Astrocyte (in vitro differentiated cells and primary cell): ENCODE results near the gene C12orf76. TPM values are rescaled to one million over a fixed set of nuclear protein-coding genes. Genes with fewer than 3 reads are reported as not detected.

Experiments
- DNase-seq: peaks from one replicate; pipeline ENCODE4 v3.0.0-alpha.2; 2010; ENCODE audit warnings: low read depth
- FAIRE-seq: peaks from 2 replicates; lab custom pipeline; 2011; peaks lifted over from hg19 to GRCh38; lab: Jason Lieb, UNC
- H2AFZ ChIP-seq: 2 replicates; pipeline ENCODE4 v1.6.0; 2012; ENCODE audit warnings: low read depth, low read length, inconsistent platforms
- H3K27ac ChIP-seq: 2 replicates; pipeline ENCODE4 v1.5.1; 2011; ENCODE audit warnings: low read depth, low read length, inconsistent platforms
- H3K27me3 ChIP-seq: 2 replicates; pipeline ENCODE4 v1.6.0; 2011; ENCODE audit warnings: low read length, inconsistent platforms; ENCODE audit not compliant: insufficient read depth
- H3K36me3 ChIP-seq: 2 replicates; pipeline ENCODE4 v1.5.1; 2011; ENCODE audit warnings: low read length, inconsistent platforms; ENCODE audit not compliant: insufficient read depth
- H3K4me1 ChIP-seq: 2 replicates; pipeline ENCODE4 v1.5.1; 2011; ENCODE audit warnings: low read length, inconsistent platforms; ENCODE audit not compliant: insufficient read depth
- H3K4me2 ChIP-seq: 2 replicates; pipeline ENCODE4 v1.6.0; 2012; ENCODE audit warnings: low read length, inconsistent platforms
- H3K4me3 ChIP-seq: 2 replicates; pipeline ENCODE4 v1.5.1; 2011; ENCODE audit warnings: low read depth, mild to moderate bottlenecking, low read length, inconsistent platforms; ENCODE audit not compliant: insufficient read depth
- H3K79me2 ChIP-seq: 2 replicates; pipeline ENCODE4 v1.6.0; 2012; ENCODE audit warnings: mild to moderate bottlenecking, low read length, inconsistent platforms; ENCODE audit not compliant: insufficient read depth
- H3K9ac ChIP-seq: 2 replicates; pipeline ENCODE4 v1.6.0; 2012; ENCODE audit warnings: mild to moderate bottlenecking, low read length, inconsistent platforms
- H3K9me3 ChIP-seq: 2 replicates; pipeline ENCODE4 v1.5.1; 2012; ENCODE audit warnings: low read depth, mild to moderate bottlenecking, low read length, inconsistent platforms; ENCODE audit not compliant: insufficient read depth
- H4K20me1 ChIP-seq: 2 replicates; pipeline ENCODE4 v1.6.0; 2012; ENCODE audit warnings: low read length, inconsistent platforms; ENCODE audit not compliant: insufficient read depth
- H3K27ac Mint-ChIP-seq: one replicate; pipeline ENCODE4 v1.8.0; 2021; ENCODE audit warnings: mild to moderate bottlenecking, mixed read lengths; ENCODE audit not compliant: unreplicated experiment
- H3K27me3 Mint-ChIP-seq: one replicate; pipeline ENCODE4 v1.8.0; 2021; ENCODE audit warnings: low read depth, mixed read lengths; ENCODE audit not compliant: unreplicated experiment
- H3K36me3 Mint-ChIP-seq: one replicate; pipeline ENCODE4 v1.8.0; 2021; ENCODE audit warnings: low read depth, mixed read lengths; ENCODE audit not compliant: unreplicated experiment
- H3K4me1 Mint-ChIP-seq: one replicate; pipeline ENCODE4 v1.8.0; 2021; ENCODE audit warnings: low read depth, mixed read lengths; ENCODE audit not compliant: unreplicated experiment
- H3K4me3 Mint-ChIP-seq: one replicate; pipeline ENCODE4 v1.8.0; 2021; ENCODE audit warnings: mild to moderate bottlenecking, moderate library complexity, mixed read lengths; ENCODE audit not compliant: unreplicated experiment
- H3K9me3 Mint-ChIP-seq: one replicate; pipeline ENCODE4 v1.8.0; 2021; ENCODE audit warnings: mild to moderate bottlenecking, mixed read lengths; ENCODE audit not compliant: unreplicated experiment
- CTCF ChIP-seq: IDR thresholded peaks from 2 replicates; pipeline ENCODE4 v1.5.1; 2011; ENCODE audit warnings: low read depth, mild to moderate bottlenecking, inconsistent platforms, low read length, moderate library complexity; ENCODE audit not compliant: insufficient read depth
- EZH2 ChIP-seq: IDR thresholded peaks from 2 replicates; pipeline ENCODE4 v1.6.1; 2012; ENCODE audit warnings: mild to moderate bottlenecking, low read length, inconsistent platforms; ENCODE audit not compliant: insufficient read depth
- total RNA-seq: library from RNA; stranded (reverse); gene quantifications from 2 replicates; pipeline ENCODE4 v1.2.1, GENCODE V29; 2021

C12orf76 gene
- total RNA-seq, 1 donor from 2014 or later = 13.0 TPM

GRCh38 chr12:110075880-110076279, 27.6 kb upstream of the C12orf76 start:
- Histone ChIP-seq H3K4me1 (no peaks in the 10 kb centered on the region), H3K79me2 (no peaks in the 10 kb centered on the region), H3K27me3 (no peaks in the 10 kb centered on the region), H3K36me3 (no peaks in the 10 kb centered on the region), H3K27ac (no peak overlapping the region), H3K9ac (no peak overlapping the region), H3K9me3 (no peaks in the 10 kb centered on the region), H3K4me2 (no peak overlapping the region), H3K4me3 (no peak overlapping the region), H4K20me1 (no peaks in the 10 kb centered on the region), H2AFZ (no peak overlapping the region)
- FAIRE-seq (no peak), DNase-seq (no peak)
- Mint-ChIP-seq H3K9me3 (peaks cover 3% of the 10 kb centered on the region), H3K4me3 (no peak overlapping the region), H3K27me3 (peaks cover 5% of the 10 kb centered on the region), H3K36me3 (peaks cover 2% of the 10 kb centered on the region), H3K4me1 (peaks cover 4% of the 10 kb centered on the region), H3K27ac (no peak overlapping the region)
- no peak for TF ChIP-seq EZH2
- TF ChIP-seq CTCF = no peak

- Histone ChIP-seq H2AFZ (no peak overlapping the region), H3K27ac (no peak overlapping the region)
- peaks cover 2% of the 10 kb centered on the region for H3K36me3 Mint-ChIP-seq
These were observed 25.8 kb upstream of the C12orf76 start for GRCh38 chr12:110074089-110074488.

More at GRCh38 chr12:110074089-110074488, 25.8 kb upstream of the C12orf76 start:
- Histone ChIP-seq H3K9ac (no peak overlapping the region), H3K4me1 (no peaks in the 10 kb centered on the region), H3K4me3 (no peak overlapping the region), H3K79me2 (no peaks in the 10 kb centered on the region), H3K9me3 (no peaks in the 10 kb centered on the region), H4K20me1 (no peaks in the 10 kb centered on the region), H3K27me3 (no peaks in the 10 kb centered on the region), H3K36me3 (no peaks in the 10 kb centered on the region), H3K4me2 (no peak overlapping the region)
- Mint-ChIP-seq H3K4me1 (peaks cover under 1% of the 10 kb centered on the region), H3K27ac (no peak overlapping the region), H3K4me3 (no peak overlapping the region), H3K9me3 (no peaks in the 10 kb centered on the region), H3K27me3 (peaks cover 5% of the 10 kb centered on the region)
- DNase-seq (no peak), FAIRE-seq (no peak)
- no peak for TF ChIP-seq EZH2
- TF ChIP-seq CTCF = no peak
